Adrenal gland (tissue), 5 donors: ENCODE measurements around the gene TRAF7.
"Not testable (repeated sequence)": the region's sequence is repeated elsewhere in the genome, so short reads cannot be mapped to it uniquely, and the experiment has no call there.

Experiments
- POLR2A ChIP-seq, 2 donors: fragments of 450-650 bp; IDR thresholded peaks; one replicate each; pipeline ENCODE4 v1.6.1; 2017; ENCODE audit warnings: antibody characterized with exemption in 2 of 2, mild to moderate bottlenecking in 2 of 2, moderate library complexity in 1 of 2
- TF ChIP-seq, protein P1 (sequence below), 6 experiments: fragments of 450-650 bp in 4 of 6; fragments of 200-600 bp in 2 of 6; sonication (generic) in 1 of 6; IDR thresholded peaks; 1 replicate in 5 of 6; 2 replicates in 1 of 6; pipeline versions ENCODE4 v1.5.1 to v1.8.0; 2016 to 2021; ENCODE audit warnings: antibody characterized with exemption in 6 of 6, mild to moderate bottlenecking in 2 of 6, moderate library complexity in 1 of 6
- donor health status: DM: no; HTN: no; CAD: no.

DNA sequence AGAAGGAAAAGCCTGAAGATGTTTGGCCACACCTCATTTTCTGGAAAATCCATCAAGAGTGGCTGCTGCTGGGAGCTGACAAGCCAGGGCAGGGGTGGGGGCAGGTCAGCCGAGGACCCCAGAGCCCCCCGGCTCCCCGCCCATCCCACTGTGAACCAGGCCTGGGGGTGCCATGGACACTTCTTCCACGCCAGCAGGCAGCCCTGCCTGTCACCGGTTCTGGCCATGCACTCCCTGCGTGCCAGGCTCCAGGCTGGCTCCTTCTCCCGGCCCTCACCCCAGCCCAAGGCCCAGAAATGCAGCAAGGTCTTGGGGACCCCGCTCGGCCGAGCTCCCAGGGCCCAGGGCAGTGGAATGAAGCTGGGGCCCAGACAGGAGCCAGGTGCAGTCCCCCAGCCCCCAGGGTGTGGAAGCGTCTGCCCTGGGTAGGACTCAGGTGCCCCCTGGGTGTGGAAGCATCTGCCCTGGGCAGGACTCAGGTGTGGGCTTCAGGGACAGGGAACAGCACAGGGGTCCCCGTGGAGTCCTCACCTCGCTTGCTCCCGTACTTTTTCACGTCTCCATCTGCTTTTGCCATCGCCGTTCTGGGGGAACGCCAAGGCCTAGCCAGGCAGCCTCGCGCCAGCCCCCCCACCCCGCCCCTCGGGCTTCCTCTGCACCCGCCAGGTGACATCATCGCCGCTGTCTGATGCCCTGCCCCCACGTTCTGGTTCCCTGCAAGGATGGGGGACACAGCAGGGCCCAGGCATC, 32.5 kb upstream of the TRAF7 start:
- TF ChIP-seq POLR2A (IDR thresholded peaks at IDR 0.05) = not testable (repeated sequence)
- TF ChIP-seq, protein P1, sequence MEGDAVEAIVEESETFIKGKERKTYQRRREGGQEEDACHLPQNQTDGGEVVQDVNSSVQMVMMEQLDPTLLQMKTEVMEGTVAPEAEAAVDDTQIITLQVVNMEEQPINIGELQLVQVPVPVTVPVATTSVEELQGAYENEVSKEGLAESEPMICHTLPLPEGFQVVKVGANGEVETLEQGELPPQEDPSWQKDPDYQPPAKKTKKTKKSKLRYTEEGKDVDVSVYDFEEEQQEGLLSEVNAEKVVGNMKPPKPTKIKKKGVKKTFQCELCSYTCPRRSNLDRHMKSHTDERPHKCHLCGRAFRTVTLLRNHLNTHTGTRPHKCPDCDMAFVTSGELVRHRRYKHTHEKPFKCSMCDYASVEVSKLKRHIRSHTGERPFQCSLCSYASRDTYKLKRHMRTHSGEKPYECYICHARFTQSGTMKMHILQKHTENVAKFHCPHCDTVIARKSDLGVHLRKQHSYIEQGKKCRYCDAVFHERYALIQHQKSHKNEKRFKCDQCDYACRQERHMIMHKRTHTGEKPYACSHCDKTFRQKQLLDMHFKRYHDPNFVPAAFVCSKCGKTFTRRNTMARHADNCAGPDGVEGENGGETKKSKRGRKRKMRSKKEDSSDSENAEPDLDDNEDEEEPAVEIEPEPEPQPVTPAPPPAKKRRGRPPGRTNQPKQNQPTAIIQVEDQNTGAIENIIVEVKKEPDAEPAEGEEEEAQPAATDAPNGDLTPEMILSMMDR (IDR thresholded peaks at IDR 0.05) = not testable (repeated sequence)
